Neural progenitor cell (in vitro differentiated cells): ENCODE measurements around the gene PLEKHG4. TPM values are rescaled to one million over a fixed set of nuclear protein-coding genes. Genes with fewer than 3 reads are reported as not detected.

Experiments
- DNase-seq: peaks from one replicate; pipeline ENCODE4 v3.0.0-alpha.2; 2016; ENCODE audit warnings: low spot score
- H2AFZ ChIP-seq: fragments of 200-600 bp; sonication (generic); replicated peaks from 2 replicates; pipeline ENCODE4 v1.6.1; 2016; ENCODE audit warnings: antibody characterized with exemption
- H3F3A ChIP-seq: fragments of 200-600 bp; sonication (generic); 2 replicates; pipeline ENCODE4 v1.6.1; 2016; ENCODE audit warnings: antibody characterized with exemption, low read depth
- H3K27ac ChIP-seq: fragments of 200-600 bp; sonication (generic); 2 replicates; pipeline ENCODE4 v1.5.1; 2016; ENCODE audit warnings: mild to moderate bottlenecking
- H3K27me3 ChIP-seq: fragments of 200-600 bp; sonication (generic); 2 replicates; pipeline ENCODE4 v1.6.1; 2016; ENCODE audit warnings: mild to moderate bottlenecking, moderate library complexity
- H3K36me3 ChIP-seq: fragments of 200-600 bp; sonication (generic); 2 replicates; pipeline ENCODE4 v1.5.1; 2016
- H3K4me1 ChIP-seq: fragments of 200-600 bp; sonication (generic); 2 replicates; pipeline ENCODE4 v1.6.1; 2016; ENCODE audit warnings: mixed run types
- H3K4me2 ChIP-seq: fragments of 200-600 bp; sonication (generic); 2 replicates; pipeline ENCODE4 v1.6.1; 2016
- H3K4me3 ChIP-seq: fragments of 200-600 bp; sonication (generic); 2 replicates; pipeline ENCODE4 v1.5.1; 2016
- H3K79me2 ChIP-seq: fragments of 200-600 bp; sonication (generic); 2 replicates; pipeline ENCODE4 v1.6.1; 2016; ENCODE audit warnings: low read depth
- H3K9ac ChIP-seq: fragments of 200-600 bp; sonication (generic); 2 replicates; pipeline ENCODE4 v1.6.1; 2016
- H3K9me3 ChIP-seq: fragments of 200-600 bp; sonication (generic); 2 replicates; pipeline ENCODE4 v1.5.1; 2016; ENCODE audit warnings: low read depth
- H4K20me1 ChIP-seq: fragments of 200-600 bp; sonication (generic); 2 replicates; pipeline ENCODE4 v1.6.1; 2016; ENCODE audit warnings: low read depth
- H3K27ac Mint-ChIP-seq: 3 replicates; pipeline ENCODE4 v1.8.0; 2021; ENCODE audit warnings: mixed read lengths
- H3K27me3 Mint-ChIP-seq: 2 replicates; pipeline ENCODE4 v1.8.0; 2022; ENCODE audit warnings: low read depth, mild to moderate bottlenecking, inconsistent platforms, moderate library complexity, mixed read lengths; ENCODE audit not compliant: insufficient read depth
- H3K36me3 Mint-ChIP-seq: 3 replicates; pipeline ENCODE4 v1.8.0; 2021; ENCODE audit warnings: mixed read lengths
- H3K4me1 Mint-ChIP-seq: 3 replicates; pipeline ENCODE4 v1.8.0; 2021; ENCODE audit warnings: mixed read lengths
- H3K4me3 Mint-ChIP-seq: 3 replicates; pipeline ENCODE4 v1.8.0; 2021; ENCODE audit warnings: mild to moderate bottlenecking, moderate library complexity, mixed read lengths
- H3K9me3 Mint-ChIP-seq: 3 replicates; pipeline ENCODE4 v1.8.0; 2020; ENCODE audit warnings: mixed read lengths
- CTCF ChIP-seq: fragments of 200-600 bp; sonication (generic); IDR thresholded peaks from 2 replicates; pipeline ENCODE4 v1.5.1; 2017; ENCODE audit warnings: antibody characterized with exemption, mild to moderate bottlenecking
- EZH2 ChIP-seq: fragments of 200-600 bp; sonication (generic); IDR thresholded peaks from 2 replicates; pipeline ENCODE4 v1.6.1; 2017; ENCODE audit warnings: antibody characterized with exemption, mild to moderate bottlenecking, moderate library complexity
- EZH2phosphoT487 ChIP-seq: fragments of 200-600 bp; sonication (generic); IDR thresholded peaks from 2 replicates; pipeline ENCODE4 v1.6.1; 2017; ENCODE audit warnings: antibody characterized with exemption
- total RNA-seq: library from RNA; depleted of rRNA; stranded (reverse); fragments of >200 nt; gene quantifications from 2 replicates; pipeline ENCODE4 v1.2.3, GENCODE V29; 2015; ENCODE audit warnings: low replicate concordance

The PLEKHG4 gene
- total RNA-seq, 1 donor from 2014 or later = 4.0 TPM

GRCh38 chr16:67245674-67246080 lies 33.7 kb upstream of the PLEKHG4 start:
- TF ChIP-seq CTCF = no peak
- no peak for TF ChIP-seq EZH2phosphoT487
- no peak for TF ChIP-seq EZH2
- no peak for DNase-seq
- H3K27me3 Mint-ChIP-seq = peaks cover 24% of the 10 kb centered on the region

GRCh38 chr16:67246081-67246755 lies 33.1 kb upstream of the PLEKHG4 start:
- Mint-ChIP-seq H3K4me3 (peak overlapping the region; percentile 92), H3K27me3 (peaks cover 26% of the 10 kb centered on the region), H3K4me1 (peaks cover 30% of the 10 kb centered on the region), H3K27ac (no peak overlapping the region), H3K36me3 (no peaks in the 10 kb centered on the region), H3K9me3 (no peaks in the 10 kb centered on the region)
- Histone ChIP-seq H4K20me1 (peaks cover 6% of the 10 kb centered on the region), H3K79me2 (no peaks in the 10 kb centered on the region), H3K27me3 (peaks cover 41% of the 10 kb centered on the region), H2AFZ (peak overlapping the region; percentile 87), H3F3A (peaks cover 35% of the 10 kb centered on the region), H3K4me3 (peak overlapping the region; percentile 64), H3K4me1 (peaks cover 25% of the 10 kb centered on the region), H3K9ac (no peak overlapping the region), H3K27ac (no peak overlapping the region), H3K36me3 (no peaks in the 10 kb centered on the region), H3K9me3 (no peaks in the 10 kb centered on the region), H3K4me2 (peak overlapping the region; percentile 92)
- TF ChIP-seq EZH2 = no peak
- TF ChIP-seq EZH2phosphoT487 = no peak
- peak; percentile 62 for TF ChIP-seq CTCF
- DNase-seq = peak; percentile 90

More at GRCh38 chr16:67245674-67246080, 33.7 kb upstream of the PLEKHG4 start:
- peaks cover 34% of the 10 kb centered on the region for H3F3A ChIP-seq
- H3K9me3 Mint-ChIP-seq = no peaks in the 10 kb centered on the region
- no peak overlapping the region for H3K27ac ChIP-seq
- no peaks in the 10 kb centered on the region for H3K9me3 ChIP-seq
- no peaks in the 10 kb centered on the region for H3K36me3 Mint-ChIP-seq
- H3K4me1 ChIP-seq = peaks cover 25% of the 10 kb centered on the region
- H3K4me1 Mint-ChIP-seq = peaks cover 30% of the 10 kb centered on the region
- peak overlapping the region; percentile 64 for H3K4me3 ChIP-seq
- H3K27me3 ChIP-seq = peaks cover 36% of the 10 kb centered on the region
- H3K9ac ChIP-seq = no peak overlapping the region
- peak overlapping the region; percentile 87 for H2AFZ ChIP-seq
- no peaks in the 10 kb centered on the region for H3K36me3 ChIP-seq
- no peaks in the 10 kb centered on the region for H3K79me2 ChIP-seq
- peak overlapping the region; percentile 92 for H3K4me3 Mint-ChIP-seq
- H3K4me2 ChIP-seq = peak overlapping the region; percentile 92
- peaks cover 6% of the 10 kb centered on the region for H4K20me1 ChIP-seq
- no peak overlapping the region for H3K27ac Mint-ChIP-seq

- Histone ChIP-seq H3K9me3 (no peaks in the 10 kb centered on the region), H3K4me2 (peak overlapping the region; percentile 92), H3K4me3 (peak overlapping the region; percentile 64), H2AFZ (peak overlapping the region; percentile 87), H3K4me1 (peaks cover 25% of the 10 kb centered on the region), H3K36me3 (no peaks in the 10 kb centered on the region), H3K9ac (no peak overlapping the region), H3K79me2 (no peaks in the 10 kb centered on the region), H3F3A (peaks cover 35% of the 10 kb centered on the region), H3K27me3 (peaks cover 41% of the 10 kb centered on the region), H4K20me1 (peaks cover 6% of the 10 kb centered on the region), H3K27ac (no peak overlapping the region)
- peak; percentile 67 for DNase-seq
- Mint-ChIP-seq H3K4me1 (peaks cover 27% of the 10 kb centered on the region), H3K27ac (no peak overlapping the region), H3K9me3 (no peaks in the 10 kb centered on the region), H3K4me3 (peak overlapping the region; percentile 92), H3K27me3 (peaks cover 26% of the 10 kb centered on the region), H3K36me3 (no peaks in the 10 kb centered on the region)
- TF ChIP-seq EZH2 (no peak), CTCF (no peak)
Observed at GRCh38 chr16:67246756-67247191, 32.6 kb upstream of the PLEKHG4 start.
